ENCODE measurements around the gene GAB4.
"Not testable (repeated sequence)": the region's sequence is repeated elsewhere in the genome, so short reads cannot be mapped to it uniquely, and the experiment has no call there.

GAB4 gene

DNA sequence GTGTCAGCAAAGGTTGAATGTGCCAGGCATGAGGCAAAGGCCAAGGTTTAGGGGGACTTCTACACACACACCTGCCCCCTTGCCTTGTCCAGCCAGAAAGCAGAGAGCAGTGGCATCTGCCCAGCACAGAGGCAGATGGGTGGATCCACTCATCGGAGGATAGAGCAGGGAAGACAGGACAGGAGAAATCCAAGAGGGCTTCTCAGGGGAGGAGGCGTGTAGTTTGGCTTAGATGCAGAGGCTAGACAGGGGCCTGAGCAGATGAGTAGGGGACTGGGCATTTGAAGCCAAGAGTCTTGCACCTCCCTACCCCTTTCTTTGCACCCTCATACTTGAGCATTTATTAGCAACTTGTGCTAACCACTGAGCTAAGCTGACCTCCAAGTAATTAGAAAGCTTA lies 26.5 kb upstream of the GAB4 start:
- not testable (repeated sequence) for H3K9ac ChIP-seq (ENCODE audit: low read depth in 1 of 2, low read length in 2 of 2); H3K27ac ChIP-seq (ENCODE audit: low read depth in 2 of 2, low read length in 2 of 2); H3K36me3 ChIP-seq (ENCODE audit: control insufficient read depth in 2 of 2, insufficient read depth in 2 of 2, low read length in 2 of 2); H3K9me3 ChIP-seq (ENCODE audit: control insufficient read depth in 2 of 2, low read length in 2 of 2); H3K4me1 ChIP-seq (ENCODE audit: control insufficient read depth in 2 of 2, insufficient read depth in 2 of 2, low read length in 2 of 2); H3K27me3 ChIP-seq (ENCODE audit: control insufficient read depth in 2 of 2, insufficient read depth in 2 of 2, low read length in 2 of 2); H3K4me3 ChIP-seq (ENCODE audit: low read length in 2 of 2)

DNA sequence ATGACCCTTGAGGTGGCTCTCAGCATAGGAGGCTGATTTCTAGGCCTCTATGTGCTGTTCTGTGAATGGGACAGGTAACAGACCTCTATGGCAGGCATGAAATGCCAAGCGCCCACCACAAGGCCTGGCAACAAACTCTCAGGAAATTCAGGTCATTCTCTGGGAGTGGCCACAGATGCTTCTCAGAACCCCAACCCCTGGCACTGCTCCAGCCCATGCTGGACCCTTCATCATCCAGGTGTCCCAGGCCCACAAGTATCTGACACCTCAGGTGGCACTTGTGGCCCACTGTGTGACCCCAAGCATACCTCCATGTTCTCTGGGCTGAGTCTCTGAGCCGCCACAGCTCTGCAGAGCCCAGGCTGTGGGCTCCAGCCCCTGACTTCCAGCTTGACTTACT lies 24.3 kb upstream of the GAB4 start:
- not testable (repeated sequence) for H3K27ac ChIP-seq (ENCODE audit: low read depth in 2 of 2, low read length in 2 of 2); H3K27me3 ChIP-seq (ENCODE audit: control insufficient read depth in 2 of 2, insufficient read depth in 2 of 2, low read length in 2 of 2); H3K4me1 ChIP-seq (ENCODE audit: control insufficient read depth in 2 of 2, insufficient read depth in 2 of 2, low read length in 2 of 2); H3K4me3 ChIP-seq (ENCODE audit: low read length in 2 of 2); H3K36me3 ChIP-seq (ENCODE audit: control insufficient read depth in 2 of 2, insufficient read depth in 2 of 2, low read length in 2 of 2); H3K9me3 ChIP-seq (ENCODE audit: control insufficient read depth in 2 of 2, low read length in 2 of 2); H3K9ac ChIP-seq (ENCODE audit: low read depth in 1 of 2, low read length in 2 of 2)

DNA sequence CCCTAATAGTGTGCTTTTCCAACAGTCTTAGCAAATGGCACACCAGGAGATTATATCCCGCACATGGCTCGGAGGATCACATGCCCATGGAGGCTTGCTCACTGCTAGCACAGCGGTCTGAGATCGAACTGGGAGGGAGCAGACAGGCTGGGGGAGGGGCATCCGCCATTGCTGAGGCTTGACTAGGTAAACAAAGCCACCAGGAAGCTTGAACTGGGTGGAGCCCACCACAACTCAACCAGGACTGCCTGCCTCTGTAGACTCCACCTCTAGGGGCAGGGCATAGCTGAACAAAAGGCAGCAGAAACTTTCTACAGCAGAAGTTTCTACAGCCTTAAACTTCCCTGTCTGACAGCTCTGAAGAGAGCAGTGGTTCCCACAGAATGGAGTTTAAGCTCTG lies 16.4 kb upstream of the GAB4 start:
- not testable (repeated sequence) for H3K36me3 ChIP-seq (ENCODE audit: control insufficient read depth in 2 of 2, insufficient read depth in 2 of 2, low read length in 2 of 2); H3K4me1 ChIP-seq (ENCODE audit: control insufficient read depth in 2 of 2, insufficient read depth in 2 of 2, low read length in 2 of 2); H3K9me3 ChIP-seq (ENCODE audit: control insufficient read depth in 2 of 2, low read length in 2 of 2); H3K9ac ChIP-seq (ENCODE audit: low read depth in 1 of 2, low read length in 2 of 2); H3K27me3 ChIP-seq (ENCODE audit: control insufficient read depth in 2 of 2, insufficient read depth in 2 of 2, low read length in 2 of 2); H3K4me3 ChIP-seq (ENCODE audit: low read length in 2 of 2); H3K27ac ChIP-seq (ENCODE audit: low read depth in 2 of 2, low read length in 2 of 2)

DNA sequence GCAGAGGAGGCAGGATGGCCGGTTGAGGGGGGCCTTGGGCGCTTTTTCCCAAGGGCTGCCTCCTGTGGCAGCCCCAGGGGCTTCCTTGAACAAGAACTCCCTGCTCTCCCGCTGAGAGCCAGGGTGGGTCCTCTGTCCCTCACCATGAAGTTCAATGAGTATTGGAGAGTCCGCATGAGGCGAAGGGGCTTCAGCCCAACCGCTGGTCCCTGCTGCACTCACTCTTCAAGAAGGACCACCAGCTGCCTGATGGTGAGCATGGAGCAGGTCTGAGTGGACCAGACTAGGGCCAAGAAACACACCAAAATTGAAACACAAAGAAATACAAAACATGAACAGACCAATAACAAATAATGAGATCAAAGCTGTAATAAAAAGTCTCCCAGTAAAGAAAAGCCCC lies 7.5 kb upstream of the GAB4 start:
- H3K9ac ChIP-seq (ENCODE audit: low read depth in 1 of 2, low read length in 2 of 2); H3K4me1 ChIP-seq (ENCODE audit: control insufficient read depth in 2 of 2, insufficient read depth in 2 of 2, low read length in 2 of 2); H3K36me3 ChIP-seq (ENCODE audit: control insufficient read depth in 2 of 2, insufficient read depth in 2 of 2, low read length in 2 of 2); H3K9me3 ChIP-seq (ENCODE audit: control insufficient read depth in 2 of 2, low read length in 2 of 2); H3K4me3 ChIP-seq (ENCODE audit: low read length in 2 of 2); H3K27ac ChIP-seq (ENCODE audit: low read depth in 2 of 2, low read length in 2 of 2); H3K27me3 ChIP-seq (ENCODE audit: control insufficient read depth in 2 of 2, insufficient read depth in 2 of 2, low read length in 2 of 2): not testable (repeated sequence)

DNA sequence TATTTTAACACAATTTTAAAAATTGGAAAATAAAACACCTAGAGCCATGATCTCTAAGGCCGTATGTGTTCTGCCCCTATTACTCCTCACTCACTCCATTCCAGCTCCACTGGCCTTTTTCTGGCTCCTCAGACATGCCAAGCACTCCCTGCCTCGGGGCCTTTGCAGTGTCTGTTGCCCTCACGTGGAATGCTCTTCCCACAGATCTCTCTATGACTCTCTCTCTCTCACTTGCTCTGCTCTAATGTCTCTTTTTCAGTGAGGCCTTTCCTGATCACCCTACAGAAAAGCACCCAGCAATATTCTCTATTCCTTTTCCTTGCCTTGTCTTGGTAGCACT lies 6.0 kb upstream of the GAB4 start:
- not testable (repeated sequence) for H3K27ac ChIP-seq (ENCODE audit: low read depth in 2 of 2, low read length in 2 of 2); H3K4me3 ChIP-seq (ENCODE audit: low read length in 2 of 2); H3K27me3 ChIP-seq (ENCODE audit: control insufficient read depth in 2 of 2, insufficient read depth in 2 of 2, low read length in 2 of 2)

DNA sequence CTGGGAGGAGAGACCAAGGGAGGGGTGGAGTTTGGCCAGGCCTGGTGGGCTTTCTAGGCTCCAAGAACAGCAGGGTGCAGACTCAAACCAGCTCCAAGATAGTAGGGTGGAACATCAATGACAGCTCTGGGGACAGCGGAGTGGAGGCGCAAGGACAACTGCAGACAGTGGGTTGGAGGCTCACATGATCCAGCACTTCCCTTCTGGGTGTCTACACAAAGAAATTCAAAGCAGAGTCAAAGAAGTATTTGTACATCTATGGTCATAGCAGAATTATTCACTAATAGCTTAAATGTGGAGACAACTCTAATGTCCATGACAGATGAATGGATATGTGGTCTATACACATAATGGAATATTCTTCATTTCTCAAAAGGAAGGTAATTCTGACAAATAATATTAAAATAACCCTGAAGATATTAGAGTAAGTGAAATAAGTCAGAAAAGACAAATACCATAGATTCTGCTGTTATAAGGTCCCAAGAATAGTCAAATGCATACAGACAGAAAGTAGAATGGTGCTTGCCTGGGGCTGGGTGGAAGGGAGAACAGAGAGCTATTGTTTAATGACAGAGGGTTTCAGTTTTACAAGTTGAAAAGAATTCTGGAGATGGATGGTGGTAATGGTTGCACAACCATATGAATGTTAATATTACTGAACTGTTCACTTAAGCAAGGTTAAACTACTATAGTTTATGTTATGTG lies 5.5 kb upstream of the GAB4 start:
- H3K9me3 ChIP-seq (ENCODE audit: control insufficient read depth in 2 of 2, low read length in 2 of 2) = no peaks in the 10 kb centered on the region
- H3K4me1 ChIP-seq (ENCODE audit: control insufficient read depth in 2 of 2, insufficient read depth in 2 of 2, low read length in 2 of 2) = no peaks in the 10 kb centered on the region
- no peaks in the 10 kb centered on the region for H3K27me3 ChIP-seq (ENCODE audit: control insufficient read depth in 2 of 2, insufficient read depth in 2 of 2, low read length in 2 of 2)
- H3K9ac ChIP-seq (ENCODE audit: low read depth in 1 of 2, low read length in 2 of 2) = no peak overlapping the region
- no peak overlapping the region for H3K27ac ChIP-seq (ENCODE audit: low read depth in 2 of 2, low read length in 2 of 2)
- no peak overlapping the region for H3K4me3 ChIP-seq (ENCODE audit: low read length in 2 of 2)
- no peaks in the 10 kb centered on the region for H3K36me3 ChIP-seq (ENCODE audit: control insufficient read depth in 2 of 2, insufficient read depth in 2 of 2, low read length in 2 of 2)

More for the DNA sequence above, 6.0 kb upstream of the GAB4 start:
- not testable (repeated sequence) for H3K9me3 ChIP-seq (ENCODE audit: control insufficient read depth in 2 of 2, low read length in 2 of 2); H3K36me3 ChIP-seq (ENCODE audit: control insufficient read depth in 2 of 2, insufficient read depth in 2 of 2, low read length in 2 of 2); H3K9ac ChIP-seq (ENCODE audit: low read depth in 1 of 2, low read length in 2 of 2); H3K4me1 ChIP-seq (ENCODE audit: control insufficient read depth in 2 of 2, insufficient read depth in 2 of 2, low read length in 2 of 2)

DNA sequence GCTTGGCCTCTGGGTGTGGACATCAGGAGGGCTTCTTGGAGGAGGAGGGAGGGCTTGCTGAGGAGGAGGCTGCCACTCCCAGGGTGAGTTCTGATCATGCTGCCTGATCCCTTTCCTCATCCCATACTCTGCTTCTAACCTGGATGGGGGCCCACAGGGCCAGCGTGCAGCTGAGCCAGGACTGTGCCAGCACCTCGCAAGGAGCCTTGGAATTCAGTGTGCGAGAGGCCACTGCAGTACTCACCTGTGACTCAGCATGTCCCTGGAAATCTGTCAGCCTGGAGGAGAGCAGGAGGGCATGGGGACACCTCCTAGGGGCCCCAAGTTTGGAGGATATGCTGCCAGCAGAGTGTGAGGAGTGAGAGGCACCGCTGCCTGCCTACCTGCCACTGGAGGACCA lies 4.2 kb upstream of the GAB4 start:
- Histone ChIP-seq H3K27me3 (ENCODE audit: control insufficient read depth in 2 of 2, insufficient read depth in 2 of 2, low read length in 2 of 2) (no peaks in the 10 kb centered on the region), H3K9ac (ENCODE audit: low read depth in 1 of 2, low read length in 2 of 2) (no peak overlapping the region), H3K27ac (ENCODE audit: low read depth in 2 of 2, low read length in 2 of 2) (no peak overlapping the region), H3K4me1 (ENCODE audit: control insufficient read depth in 2 of 2, insufficient read depth in 2 of 2, low read length in 2 of 2) (no peaks in the 10 kb centered on the region), H3K4me3 (ENCODE audit: low read length in 2 of 2) (no peak overlapping the region), H3K9me3 (ENCODE audit: control insufficient read depth in 2 of 2, low read length in 2 of 2) (no peaks in the 10 kb centered on the region), H3K36me3 (ENCODE audit: control insufficient read depth in 2 of 2, insufficient read depth in 2 of 2, low read length in 2 of 2) (no peaks in the 10 kb centered on the region)

DNA sequence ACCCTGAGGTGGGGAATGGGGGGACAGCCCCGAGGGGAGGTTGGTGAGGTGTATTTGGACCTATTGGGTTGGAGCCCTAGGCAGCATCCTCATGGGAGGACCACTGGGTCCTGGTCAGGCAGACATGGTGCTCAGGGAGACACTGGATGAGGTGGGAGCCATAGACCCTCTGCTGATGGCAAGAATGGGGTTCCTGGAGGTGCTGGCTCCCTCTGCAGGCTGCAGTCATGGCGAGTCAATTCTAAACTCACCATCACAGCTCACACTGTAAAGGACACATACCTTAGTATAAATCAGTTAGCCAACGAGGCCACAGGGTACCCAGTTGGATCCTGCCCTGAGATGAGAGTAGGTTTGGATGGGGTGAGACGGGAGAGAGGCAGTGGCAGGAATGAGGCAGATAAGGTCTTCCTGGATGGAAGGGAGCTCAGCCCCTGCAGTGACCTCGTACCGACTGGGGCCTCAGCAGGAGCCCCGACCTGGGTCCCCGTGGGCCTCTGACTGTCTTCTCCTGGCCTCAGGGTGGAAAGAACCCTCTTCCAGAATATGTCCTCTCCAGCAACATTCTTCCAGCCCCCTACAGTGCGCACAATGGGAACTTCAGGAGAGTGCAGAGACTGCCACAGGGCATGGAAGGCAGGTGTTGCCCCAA lies 1.7 kb upstream of the GAB4 start:
- H3K27ac ChIP-seq (ENCODE audit: low read depth in 2 of 2, low read length in 2 of 2) = no peak overlapping the region
- no peaks in the 10 kb centered on the region for H3K27me3 ChIP-seq (ENCODE audit: control insufficient read depth in 2 of 2, insufficient read depth in 2 of 2, low read length in 2 of 2)
- no peak overlapping the region for H3K4me3 ChIP-seq (ENCODE audit: low read length in 2 of 2)
- H3K4me1 ChIP-seq (ENCODE audit: control insufficient read depth in 2 of 2, insufficient read depth in 2 of 2, low read length in 2 of 2) = no peaks in the 10 kb centered on the region
- no peaks in the 10 kb centered on the region for H3K36me3 ChIP-seq (ENCODE audit: control insufficient read depth in 2 of 2, insufficient read depth in 2 of 2, low read length in 2 of 2)
- H3K9ac ChIP-seq (ENCODE audit: low read depth in 1 of 2, low read length in 2 of 2) = no peak overlapping the region
- H3K9me3 ChIP-seq (ENCODE audit: control insufficient read depth in 2 of 2, low read length in 2 of 2) = no peaks in the 10 kb centered on the region

DNA sequence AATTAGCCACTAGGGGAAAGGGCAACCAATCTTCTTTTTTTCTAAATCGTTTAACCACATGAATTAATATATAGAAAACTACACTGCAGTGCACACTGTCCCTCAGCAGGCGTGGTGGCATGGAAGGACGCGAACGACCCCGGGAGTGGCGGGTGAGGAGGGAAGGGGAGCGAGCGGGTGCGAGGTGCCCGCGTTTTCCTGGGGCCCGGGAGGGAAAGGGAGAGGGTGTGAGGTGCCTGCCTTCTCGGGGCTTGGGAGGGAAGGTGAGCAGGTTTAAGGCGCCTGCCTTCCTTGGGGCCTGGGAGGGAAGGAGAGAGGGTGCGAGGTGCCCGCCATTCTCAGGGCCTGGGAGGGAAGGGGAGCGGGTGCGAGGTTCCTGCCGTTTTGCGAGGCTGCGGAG lies 765 bp downstream of the GAB4 start:
- Histone ChIP-seq H3K4me3 (ENCODE audit: low read length in 2 of 2) (no peak overlapping the region), H3K4me1 (ENCODE audit: control insufficient read depth in 2 of 2, insufficient read depth in 2 of 2, low read length in 2 of 2) (no peaks in the 10 kb centered on the region), H3K27ac (ENCODE audit: low read depth in 2 of 2, low read length in 2 of 2) (no peak overlapping the region), H3K27me3 (ENCODE audit: control insufficient read depth in 2 of 2, insufficient read depth in 2 of 2, low read length in 2 of 2) (no peaks in the 10 kb centered on the region), H3K9ac (ENCODE audit: low read depth in 1 of 2, low read length in 2 of 2) (no peak overlapping the region), H3K36me3 (ENCODE audit: control insufficient read depth in 2 of 2, insufficient read depth in 2 of 2, low read length in 2 of 2) (no peaks in the 10 kb centered on the region), H3K9me3 (ENCODE audit: control insufficient read depth in 2 of 2, low read length in 2 of 2) (no peaks in the 10 kb centered on the region)

DNA sequence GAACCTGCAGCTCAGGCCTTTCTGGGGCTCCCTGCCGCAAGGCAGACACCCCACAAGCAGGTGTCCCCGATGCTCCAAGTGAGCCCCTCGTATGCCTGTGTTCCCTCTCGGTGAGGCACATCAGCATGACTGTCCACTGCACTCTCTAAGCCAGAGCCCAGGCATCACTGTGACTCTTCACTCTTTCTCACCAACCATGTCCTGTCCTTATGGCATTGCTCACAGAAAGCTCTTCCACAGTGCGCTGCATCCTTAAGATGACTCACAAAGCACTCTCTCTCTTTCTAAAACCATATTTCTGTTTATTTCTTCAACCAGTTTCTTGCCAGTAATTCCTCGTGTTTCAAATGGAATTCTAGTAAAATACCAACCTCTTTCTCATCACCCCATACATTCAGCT lies 18.1 kb downstream of the GAB4 start:
- Histone ChIP-seq H3K9ac (ENCODE audit: low read depth in 1 of 2, low read length in 2 of 2) (no peak overlapping the region), H3K4me1 (ENCODE audit: control insufficient read depth in 2 of 2, insufficient read depth in 2 of 2, low read length in 2 of 2) (no peaks in the 10 kb centered on the region), H3K27ac (ENCODE audit: low read depth in 2 of 2, low read length in 2 of 2) (no peak overlapping the region), H3K27me3 (ENCODE audit: control insufficient read depth in 2 of 2, insufficient read depth in 2 of 2, low read length in 2 of 2) (no peaks in the 10 kb centered on the region), H3K36me3 (ENCODE audit: control insufficient read depth in 2 of 2, insufficient read depth in 2 of 2, low read length in 2 of 2) (no peaks in the 10 kb centered on the region), H3K9me3 (ENCODE audit: control insufficient read depth in 2 of 2, low read length in 2 of 2) (no peaks in the 10 kb centered on the region), H3K4me3 (ENCODE audit: low read length in 2 of 2) (no peak overlapping the region)

DNA sequence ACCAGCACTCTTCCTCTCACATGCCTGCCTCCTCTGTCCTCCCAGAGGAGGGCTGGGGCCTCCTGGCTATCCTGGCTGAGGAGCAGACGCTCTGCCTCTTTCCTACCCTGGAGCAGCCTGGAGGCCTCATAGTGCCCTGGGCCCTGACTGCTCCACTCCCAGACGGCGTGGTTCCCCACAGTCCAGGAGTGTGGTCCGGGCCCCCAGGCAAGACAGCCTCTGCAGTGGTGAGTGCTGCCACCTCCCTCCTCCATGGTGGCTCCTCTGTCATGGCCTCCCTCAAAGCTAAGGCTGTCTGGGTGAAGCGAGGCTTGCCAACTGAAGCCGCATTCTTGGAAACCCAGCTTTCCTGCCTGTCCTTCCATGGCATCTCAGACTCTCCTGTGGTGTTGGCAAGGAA lies 19.8 kb downstream of the GAB4 start:
- H3K36me3 ChIP-seq (ENCODE audit: control insufficient read depth in 2 of 2, insufficient read depth in 2 of 2, low read length in 2 of 2) = no peaks in the 10 kb centered on the region
- H3K27ac ChIP-seq (ENCODE audit: low read depth in 2 of 2, low read length in 2 of 2) = no peak overlapping the region
- H3K9ac ChIP-seq (ENCODE audit: low read depth in 1 of 2, low read length in 2 of 2) = no peak overlapping the region
- no peak overlapping the region for H3K4me3 ChIP-seq (ENCODE audit: low read length in 2 of 2)
- H3K9me3 ChIP-seq (ENCODE audit: control insufficient read depth in 2 of 2, low read length in 2 of 2) = peaks cover 0 to 2% of the 10 kb centered on the region in 2 donors
- no peaks in the 10 kb centered on the region for H3K27me3 ChIP-seq (ENCODE audit: control insufficient read depth in 2 of 2, insufficient read depth in 2 of 2, low read length in 2 of 2)
- no peaks in the 10 kb centered on the region for H3K4me1 ChIP-seq (ENCODE audit: control insufficient read depth in 2 of 2, insufficient read depth in 2 of 2, low read length in 2 of 2)

Measured in mucosa of rectum (tissue), 2 donors.